RWPE1 (cell line): Measurements from ENCODE around the gene PYROXD2.

Source experiments
- CTCF ChIA-PET: fragments of 350-600 bp; sonication (Branson Sonifier 250); formaldehyde crosslinking; extraction: SDS; loops from one replicate; lab custom pipeline; 2021; lab: Yijun Ruan, JAX
- POLR2A ChIA-PET: fragments of 400-600 bp; formaldehyde crosslinking; extraction: SDS; loops from one replicate; lab custom pipeline; 2020; ENCODE audit warnings: antibody characterized with exemption; ENCODE audit not compliant: low non-redundant PET; lab: Yijun Ruan, JAX
- DNase-seq: peaks from one replicate; pipeline ENCODE4 v3.0.0; 2012; ENCODE audit warnings: low spot score
- H3K27ac ChIP-seq: fragments of 450-650 bp; 2 replicates; pipeline ENCODE4 v1.5.1; 2017
- TF ChIP-seq, protein P1 (sequence below): fragments of 450-650 bp; conservative IDR thresholded peaks from 2 replicates; pipeline ENCODE4 v1.5.1; 2017; ENCODE audit warnings: low read depth, mild to moderate bottlenecking

The PYROXD2 gene

DNA sequence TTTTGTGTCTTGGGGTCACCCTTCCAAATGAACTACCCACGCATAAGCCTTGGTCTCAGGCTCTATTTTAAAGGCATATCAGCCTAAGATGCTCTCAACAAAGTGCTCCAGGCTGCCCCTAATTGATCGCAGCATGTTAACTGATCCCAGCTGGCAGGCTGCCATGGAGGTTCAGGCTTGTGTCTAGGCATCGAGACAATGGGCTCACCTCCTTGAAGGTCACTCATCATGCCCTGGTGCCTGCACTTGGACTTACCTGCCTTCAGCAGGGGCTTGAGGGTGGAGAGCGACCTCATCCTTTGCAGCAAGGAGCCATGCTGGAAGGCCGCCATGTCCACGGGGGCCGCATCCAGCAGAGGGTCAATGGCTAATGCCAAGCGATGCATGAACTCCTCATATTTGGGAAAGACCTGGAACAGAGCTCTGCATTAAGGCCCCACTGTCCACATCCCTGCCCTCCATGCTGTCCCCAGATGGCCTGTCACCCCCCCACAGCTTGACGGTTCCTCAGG is 17.8 kb downstream of the PYROXD2 start:
- CTCF ChIA-PET: interaction anchor here (0.7 kb wide), 1 partner anchor 108 kb away, joined by 3 read pairs; no protein-coding TSS in a partner anchor
- DNase-seq: no peak
- no peak overlapping the region for H3K27ac ChIP-seq
- POLR2A ChIA-PET: no interaction called here
- TF ChIP-seq, protein P1, sequence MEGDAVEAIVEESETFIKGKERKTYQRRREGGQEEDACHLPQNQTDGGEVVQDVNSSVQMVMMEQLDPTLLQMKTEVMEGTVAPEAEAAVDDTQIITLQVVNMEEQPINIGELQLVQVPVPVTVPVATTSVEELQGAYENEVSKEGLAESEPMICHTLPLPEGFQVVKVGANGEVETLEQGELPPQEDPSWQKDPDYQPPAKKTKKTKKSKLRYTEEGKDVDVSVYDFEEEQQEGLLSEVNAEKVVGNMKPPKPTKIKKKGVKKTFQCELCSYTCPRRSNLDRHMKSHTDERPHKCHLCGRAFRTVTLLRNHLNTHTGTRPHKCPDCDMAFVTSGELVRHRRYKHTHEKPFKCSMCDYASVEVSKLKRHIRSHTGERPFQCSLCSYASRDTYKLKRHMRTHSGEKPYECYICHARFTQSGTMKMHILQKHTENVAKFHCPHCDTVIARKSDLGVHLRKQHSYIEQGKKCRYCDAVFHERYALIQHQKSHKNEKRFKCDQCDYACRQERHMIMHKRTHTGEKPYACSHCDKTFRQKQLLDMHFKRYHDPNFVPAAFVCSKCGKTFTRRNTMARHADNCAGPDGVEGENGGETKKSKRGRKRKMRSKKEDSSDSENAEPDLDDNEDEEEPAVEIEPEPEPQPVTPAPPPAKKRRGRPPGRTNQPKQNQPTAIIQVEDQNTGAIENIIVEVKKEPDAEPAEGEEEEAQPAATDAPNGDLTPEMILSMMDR: no peak

DNA sequence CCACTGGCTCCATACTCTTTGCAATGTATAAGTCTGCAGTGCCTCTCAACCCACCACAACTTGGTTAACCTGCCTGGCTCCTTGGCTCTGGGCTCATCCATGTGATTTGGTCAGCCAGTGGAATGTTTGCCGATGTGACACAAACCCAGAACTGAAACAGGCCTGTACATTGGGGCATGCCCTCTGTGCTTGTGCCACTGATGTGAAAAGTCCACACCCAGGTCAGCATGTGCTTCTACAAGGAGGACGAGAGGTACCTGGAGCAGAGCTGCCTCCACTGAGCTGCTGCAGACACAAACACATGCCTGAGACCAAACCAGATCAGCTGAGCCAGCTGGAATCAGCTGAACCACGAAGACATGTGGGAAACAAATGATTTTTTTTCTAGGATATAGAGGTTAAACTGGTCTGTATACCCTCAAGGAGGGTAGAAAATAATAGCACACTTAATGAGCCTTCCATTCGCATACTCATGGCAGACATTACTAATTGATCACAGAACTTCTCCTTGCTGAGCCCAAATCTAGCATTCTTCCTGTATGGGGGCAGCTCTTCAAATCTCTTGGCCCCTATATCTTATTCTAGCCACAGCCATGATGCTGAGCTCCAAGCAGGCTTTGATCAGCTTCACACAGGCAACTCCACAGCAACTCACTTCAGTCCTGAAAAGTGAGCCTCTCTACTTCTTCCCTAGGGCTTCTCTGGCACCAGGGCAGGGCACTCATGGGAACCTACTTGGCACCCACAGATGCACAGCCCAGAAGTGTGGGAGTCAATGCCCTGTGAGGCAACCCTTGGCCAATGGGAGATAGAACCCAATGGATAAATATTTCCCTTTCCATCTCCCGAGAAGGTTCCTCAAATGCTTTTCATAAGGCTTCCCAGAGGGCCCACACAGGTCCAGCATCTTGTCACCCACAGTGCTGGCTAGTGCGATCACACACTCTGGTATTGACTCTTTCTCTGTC is 18.6 kb downstream of the PYROXD2 start:
- ChIA-PET POLR2A (no interaction called here), CTCF (interaction anchor here (0.6 kb wide), 1 partner anchor 29 kb away, joined by 4 read pairs; no protein-coding TSS in a partner anchor)
- no peak for DNase-seq
- TF ChIP-seq, protein P1: no peak
- no peak overlapping the region for H3K27ac ChIP-seq

DNA sequence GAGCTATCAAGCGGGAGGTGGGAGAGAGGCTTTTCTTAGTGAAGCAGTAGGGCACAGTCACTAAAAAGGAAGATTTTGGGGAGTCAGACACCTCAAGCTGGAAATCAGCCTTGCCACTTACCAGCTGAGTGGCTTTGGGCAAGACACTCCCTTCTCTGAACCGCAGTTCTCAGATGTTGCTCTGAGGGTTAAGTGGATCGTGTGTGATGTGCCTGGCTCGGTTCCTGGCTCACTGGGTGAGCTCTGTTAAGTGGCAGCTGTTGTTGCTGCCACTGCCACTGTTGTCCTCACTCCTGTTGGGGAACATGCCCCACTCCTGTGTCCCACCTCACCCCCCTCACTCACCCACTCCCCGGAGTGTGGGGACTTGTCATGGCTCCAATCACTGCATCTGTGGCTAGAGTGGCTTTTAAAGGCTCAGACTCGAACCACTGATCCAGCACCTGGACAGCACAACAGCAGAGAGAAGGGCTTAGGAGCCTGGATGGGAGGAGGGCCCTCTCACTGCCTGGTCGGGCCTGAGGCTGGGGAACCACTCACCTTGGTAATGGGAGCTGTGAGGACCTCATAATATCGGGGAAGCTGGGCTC is 20.0 kb downstream of the PYROXD2 start:
- POLR2A ChIA-PET: no interaction called here

DNA sequence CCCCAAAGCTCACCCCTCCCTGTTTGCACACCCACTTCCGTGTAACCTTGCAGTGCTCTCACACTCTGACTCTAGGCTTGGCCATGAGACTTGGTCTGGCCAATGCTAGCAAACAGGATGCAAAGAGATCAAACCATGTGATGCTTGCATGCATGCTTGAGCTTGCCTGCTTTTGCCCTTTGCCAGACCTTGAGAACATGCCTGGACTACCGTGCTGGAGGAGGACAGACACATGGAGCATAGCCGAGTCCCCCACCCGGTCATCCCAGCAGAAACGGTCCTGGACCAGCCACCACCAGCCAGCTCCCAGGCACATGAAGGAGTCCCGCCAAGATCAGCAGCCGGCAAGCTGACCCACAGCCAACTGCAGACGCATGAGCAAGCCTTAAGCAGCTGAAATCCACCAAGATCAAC is 23.4 kb downstream of the PYROXD2 start:
- peak overlapping the region; percentile 57 for H3K27ac ChIP-seq
- TF ChIP-seq, protein P1: no peak
- POLR2A ChIA-PET: no interaction called here

More for the DNA sequence above, 20.0 kb downstream of the PYROXD2 start:
- no peak overlapping the region for H3K27ac ChIP-seq
- DNase-seq: no peak
- TF ChIP-seq, protein P1: no peak
- CTCF ChIA-PET: no interaction called here

DNA sequence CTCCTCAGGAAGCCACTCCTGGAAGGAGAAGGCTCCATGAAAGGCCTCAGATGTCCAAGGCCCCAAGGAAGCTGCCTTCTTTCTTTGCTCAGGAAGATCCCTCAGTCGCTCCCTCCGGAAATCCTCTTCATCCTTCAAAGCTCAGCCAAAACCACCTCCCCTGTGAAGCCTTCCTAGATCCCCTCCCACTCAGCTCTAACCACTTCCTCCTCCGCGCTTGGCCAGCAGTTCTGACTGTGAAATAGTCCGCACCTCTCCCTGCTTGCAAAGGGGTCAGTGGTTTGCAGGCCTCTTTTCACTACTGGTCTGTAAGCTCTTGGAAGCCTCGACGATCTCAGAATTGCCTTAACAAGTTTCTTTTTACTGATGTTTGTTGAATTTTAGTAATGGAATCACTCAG is 23.9 kb downstream of the PYROXD2 start:
- H3K27ac ChIP-seq: 0 out of 2 replicates have a peak overlapping the region, but pooled peaks have one; percentile 57
- TF ChIP-seq, protein P1: no peak
- POLR2A ChIA-PET: no interaction called here
- CTCF ChIA-PET: no interaction called here
- DNase-seq: no peak

More for the DNA sequence above, 23.4 kb downstream of the PYROXD2 start:
- DNase-seq: no peak
- CTCF ChIA-PET: interaction anchor here (0.5 to 0.8 kb wide), 3 partner anchors 34 to 98 kb away, joined by 3 to 5 read pairs (median 3); no protein-coding TSS in a partner anchor

DNA sequence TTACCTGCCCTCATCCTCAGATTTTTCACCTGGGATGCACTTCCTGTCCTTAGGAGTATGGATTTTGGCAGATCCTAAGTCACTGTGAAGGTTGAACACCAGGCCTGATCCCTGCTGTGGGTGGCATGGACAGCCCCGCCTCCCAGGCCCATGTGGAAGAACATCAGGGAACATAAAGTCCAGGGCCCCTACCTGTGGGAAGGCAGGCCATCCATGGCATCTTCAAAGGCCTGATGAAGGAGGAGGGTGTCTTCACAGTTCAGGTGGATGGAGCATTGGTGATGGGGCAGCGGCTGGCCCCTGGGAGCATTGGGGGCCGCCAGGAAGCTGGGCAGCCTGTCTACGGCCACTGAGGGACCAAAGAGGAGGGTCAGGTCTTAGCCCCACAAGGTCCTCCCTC is 24.6 kb downstream of the PYROXD2 start:
- H3K27ac ChIP-seq: no peak overlapping the region
- TF ChIP-seq, protein P1: no peak
- POLR2A ChIA-PET: no interaction called here
- CTCF ChIA-PET: no interaction called here
- no peak for DNase-seq
